ENCODE measurements around the gene ARRDC3.
A peak's percentile ranks its signal among the peaks of the same experiment; 100 is the strongest.
"Not testable (repeated sequence)": the region's sequence is repeated elsewhere in the genome, so short reads cannot be mapped to it uniquely, and the experiment has no call there.

The ARRDC3 gene

DNA sequence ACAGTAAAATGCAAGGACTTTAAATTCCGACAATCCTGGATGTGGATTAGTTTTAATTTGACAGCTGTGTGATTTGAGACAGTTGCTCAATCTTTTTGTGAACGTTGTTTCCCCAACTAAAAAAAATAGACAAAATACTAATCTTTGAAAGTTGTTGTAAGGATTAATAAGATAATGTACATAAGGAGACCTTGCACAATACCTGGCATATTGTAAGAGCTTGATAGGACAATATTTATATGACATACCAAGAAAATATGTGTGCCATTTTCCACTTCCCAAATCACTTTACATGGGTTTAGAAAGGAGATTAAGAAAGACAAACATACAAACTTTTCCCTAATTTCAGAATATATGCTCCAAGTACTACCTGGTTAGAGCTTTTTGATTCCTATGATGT is 25.3 kb downstream of the ARRDC3 start:
- Histone ChIP-seq H3K36me3 (no peaks in the 10 kb centered on the region), H3K27me3 (no peaks in the 10 kb centered on the region), H3K27ac (no peak overlapping the region), H3K4me1 (peaks cover 13 to 47% (median 21%) of the 10 kb centered on the region in 10 experiments), H3K9ac (no peak overlapping the region), H4K20me1 (no peaks in the 10 kb centered on the region), H3K4me3 (no peak overlapping the region), H3K9me3 (replicated peaks in 1 of 11) (peaks cover 13 to 24% (median 19%) of the 10 kb centered on the region in 11 experiments; a peak in 20 of 22 replicates), H3K4me2 (no peak overlapping the region)
- TF ChIP-seq Cebpa-rat (IDR thresholded peaks at IDR 0.05) = no peak

- no peaks in the 10 kb centered on the region for H4K20me1 ChIP-seq
- H3K9ac ChIP-seq = no peak overlapping the region
- H3K36me3 ChIP-seq = no peaks in the 10 kb centered on the region
- no peaks in the 10 kb centered on the region for H3K27me3 ChIP-seq
- no peak for TF ChIP-seq Cebpa-rat (IDR thresholded peaks at IDR 0.05)
- H3K4me3 ChIP-seq = no peak overlapping the region
- H3K27ac ChIP-seq = no peak overlapping the region
- H3K4me1 ChIP-seq = peaks cover 13 to 47% (median 21%) of the 10 kb centered on the region in 10 experiments
- H3K9me3 ChIP-seq (replicated peaks in 1 of 11) = peaks cover 8 to 18% (median 16%) of the 10 kb centered on the region in 11 experiments; a peak in 20 of 22 replicates
- H3K4me2 ChIP-seq = no peak overlapping the region
These were observed 26.0 kb downstream of the ARRDC3 start for GRCh38 chr5:91357012-91357634.

DNA sequence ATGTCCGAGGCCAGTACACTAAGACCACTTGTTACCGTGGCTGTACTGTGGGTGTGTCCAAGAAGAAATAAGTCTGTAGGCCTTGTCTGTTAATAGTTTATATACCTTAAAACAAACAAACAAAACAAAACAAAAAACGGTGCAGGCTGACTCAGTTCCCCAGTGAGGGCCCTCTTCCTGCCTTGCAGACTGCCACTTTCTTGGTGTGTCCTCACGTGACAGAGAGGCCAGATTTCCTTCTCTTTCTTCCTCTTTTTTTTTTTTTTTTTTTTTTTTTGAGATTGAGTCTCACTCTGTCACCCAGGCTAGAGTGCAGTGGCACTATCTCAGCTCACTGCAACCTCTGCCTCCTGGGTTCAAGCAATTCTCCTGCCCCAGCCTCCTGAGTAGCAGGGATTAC is 28.2 kb downstream of the ARRDC3 start:
- H3K4me3 ChIP-seq; H3K9me3 ChIP-seq (replicated peaks in 1 of 11); H3K27me3 ChIP-seq; H4K20me1 ChIP-seq; H3K36me3 ChIP-seq: not testable (repeated sequence)
- peak overlapping the region; percentile 26 to 80 (median 72); a peak in 17 of 22 replicates for H3K27ac ChIP-seq
- peak overlapping the region in 6 of 11 experiments; percentile 24 to 54 (median 37); a peak in 6 of 22 replicates for H3K9ac ChIP-seq
- peak overlapping the region; percentile 17 to 84 (median 59); a peak in 21 of 22 replicates for H3K4me2 ChIP-seq
- peaks cover 9 to 52% (median 15%) of the 10 kb centered on the region in 10 experiments for H3K4me1 ChIP-seq

DNA sequence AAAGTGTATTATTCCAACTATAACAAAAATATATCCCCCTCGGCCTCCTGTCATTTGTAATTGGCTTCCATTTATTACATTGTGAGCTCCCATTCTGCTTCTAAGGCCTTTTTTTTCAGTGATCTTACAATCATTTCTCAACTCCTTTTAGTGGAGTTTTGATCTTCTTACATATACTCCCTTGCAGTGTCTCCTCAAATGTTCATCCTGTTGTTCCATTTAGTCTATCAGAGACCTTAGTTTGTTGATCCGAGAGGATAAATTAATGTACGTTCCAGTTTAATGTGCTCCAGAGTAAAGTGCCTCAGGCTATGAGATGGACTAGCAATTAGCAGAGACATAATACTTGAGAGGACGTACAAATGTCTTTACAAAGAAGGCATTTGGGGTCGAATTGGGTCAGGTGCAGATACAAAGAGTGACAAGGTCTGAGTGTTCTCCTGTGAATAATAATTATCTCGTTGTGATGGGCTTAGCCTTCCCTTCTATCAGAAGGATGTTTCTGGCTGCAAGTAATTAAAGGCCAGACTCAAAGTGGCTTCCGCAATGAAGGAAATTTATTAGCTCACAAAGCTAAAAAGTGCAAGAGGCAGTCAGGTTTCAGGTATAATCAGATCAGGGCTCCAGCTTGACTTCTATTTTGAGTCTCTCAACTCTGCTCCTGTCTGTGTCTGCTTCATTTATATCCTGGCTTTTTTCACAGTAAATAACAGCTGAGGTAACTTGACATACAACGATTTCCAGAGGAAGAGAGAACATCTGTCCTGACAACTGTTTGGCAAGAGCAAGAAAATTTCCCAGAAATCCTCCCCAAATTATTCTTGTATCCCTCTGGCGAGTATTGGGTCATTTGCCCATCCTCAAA is 30.1 kb downstream of the ARRDC3 start:
- Histone ChIP-seq H3K36me3 (no peaks in the 10 kb centered on the region), H3K27me3 (no peaks in the 10 kb centered on the region), H3K9me3 (replicated peaks in 1 of 11) (no peaks in the 10 kb centered on the region), H3K4me2 (peak overlapping the region in 1 of 11 experiments; percentile 84; a peak in 1 of 22 replicates), H4K20me1 (no peaks in the 10 kb centered on the region), H3K27ac (no peak overlapping the region), H3K4me1 (peaks cover 9 to 52% (median 15%) of the 10 kb centered on the region in 10 experiments), H3K9ac (no peak overlapping the region), H3K4me3 (no peak overlapping the region)
- no peak for TF ChIP-seq Cebpa-rat (IDR thresholded peaks at IDR 0.05)

GRCh38 chr5:91345461-91345860 is 37.7 kb downstream of the ARRDC3 start:
- peak overlapping the region in 3 of 11 experiments; percentile 18 to 32 (median 29); a peak in 4 of 22 replicates for H3K4me2 ChIP-seq

GRCh38 chr5:91344661-91345200 is 38.4 kb downstream of the ARRDC3 start:
- H3K4me3 ChIP-seq, H4K20me1 ChIP-seq, H3K27me3 ChIP-seq, H3K27ac ChIP-seq, H3K9ac ChIP-seq, H3K4me1 ChIP-seq, H3K36me3 ChIP-seq, H3K4me2 ChIP-seq: not testable (repeated sequence)
- peaks cover 9 to 27% (median 14%) of the 10 kb centered on the region in 11 experiments; a peak in 19 of 22 replicates for H3K9me3 ChIP-seq (replicated peaks in 1 of 11)

More at GRCh38 chr5:91345461-91345860, 37.7 kb downstream of the ARRDC3 start:
- H3K9me3 ChIP-seq (replicated peaks in 1 of 11) = peaks cover 9 to 27% (median 14%) of the 10 kb centered on the region in 11 experiments; a peak in 19 of 22 replicates
- H3K4me1 ChIP-seq = peaks cover 0 to 8% (median 3%) of the 10 kb centered on the region in 10 experiments; a peak in 5 of 20 replicates
- H3K36me3 ChIP-seq = no peaks in the 10 kb centered on the region
- no peak overlapping the region for H3K9ac ChIP-seq
- no peak overlapping the region for H3K4me3 ChIP-seq
- TF ChIP-seq Cebpa-rat (IDR thresholded peaks at IDR 0.05) = no peak
- no peak overlapping the region for H3K27ac ChIP-seq
- no peaks in the 10 kb centered on the region for H4K20me1 ChIP-seq
- H3K27me3 ChIP-seq = no peaks in the 10 kb centered on the region

- H3K27ac ChIP-seq = no peak overlapping the region
- H4K20me1 ChIP-seq = no peaks in the 10 kb centered on the region
- no peak overlapping the region for H3K9ac ChIP-seq
- H3K36me3 ChIP-seq = no peaks in the 10 kb centered on the region
- peaks cover 9 to 27% (median 14%) of the 10 kb centered on the region in 11 experiments; a peak in 19 of 22 replicates for H3K9me3 ChIP-seq (replicated peaks in 1 of 11)
- no peak for TF ChIP-seq Cebpa-rat (IDR thresholded peaks at IDR 0.05)
- no peak overlapping the region for H3K4me3 ChIP-seq
- H3K27me3 ChIP-seq = no peaks in the 10 kb centered on the region
- H3K4me1 ChIP-seq = peaks cover 0 to 8% (median 6%) of the 10 kb centered on the region in 10 experiments; a peak in 7 of 20 replicates
- no peak overlapping the region for H3K4me2 ChIP-seq
These were observed 39.2 kb downstream of the ARRDC3 start for GRCh38 chr5:91343916-91344315.

- H3K4me3 ChIP-seq, H3K9ac ChIP-seq, H3K4me2 ChIP-seq, H3K4me1 ChIP-seq, H3K27ac ChIP-seq, H4K20me1 ChIP-seq, H3K36me3 ChIP-seq, H3K27me3 ChIP-seq: not testable (repeated sequence)
- H3K9me3 ChIP-seq (replicated peaks in 1 of 11) = peaks cover 9 to 27% (median 14%) of the 10 kb centered on the region in 11 experiments; a peak in 19 of 22 replicates
These were observed 40.2 kb downstream of the ARRDC3 start for GRCh38 chr5:91342931-91343330.

GRCh38 chr5:91341154-91341553 is 42.0 kb downstream of the ARRDC3 start:
- H4K20me1 ChIP-seq = no peaks in the 10 kb centered on the region
- H3K27me3 ChIP-seq = no peaks in the 10 kb centered on the region
- no peak overlapping the region for H3K4me3 ChIP-seq
- no peak overlapping the region for H3K4me2 ChIP-seq
- TF ChIP-seq Cebpa-rat (IDR thresholded peaks at IDR 0.05) = no peak
- H3K9me3 ChIP-seq (replicated peaks in 1 of 11) = peaks cover 9 to 27% (median 14%) of the 10 kb centered on the region in 11 experiments; a peak in 19 of 22 replicates
- peaks cover 0 to 8% (median 6%) of the 10 kb centered on the region in 10 experiments; a peak in 7 of 20 replicates for H3K4me1 ChIP-seq
- no peak overlapping the region for H3K9ac ChIP-seq
- H3K27ac ChIP-seq = no peak overlapping the region
- no peaks in the 10 kb centered on the region for H3K36me3 ChIP-seq

All from BLaER1 treated with 17β-estradiol and CSF1 and Interleukin-3, amounts not matched to agents 10 nM and 100 nM (cell line).